H1 (cell line): ENCODE data around the gene ISCA2. TPM values are rescaled to one million over a fixed set of nuclear protein-coding genes. Genes with fewer than 3 reads are reported as not detected.

Experiments
- NRF1 ChIP-seq: IDR thresholded peaks from 2 replicates; pipeline ENCODE4 v1.6.1; 2011; ENCODE audit warnings: mild to moderate bottlenecking, low read depth, low read length, improper control_type of control experiment
- SUZ12 ChIP-seq: fragments of 200-600 bp; sonication (generic); IDR thresholded peaks from 2 replicates; pipeline ENCODE4 v1.6.1; 2012; ENCODE audit warnings: mild to moderate bottlenecking, inconsistent platforms, low read length, moderate library complexity, mixed read lengths
- TAF7 ChIP-seq: optimal IDR thresholded peaks from 2 replicates; pipeline ENCODE3; 2011; ENCODE audit warnings: low read depth, mild to moderate bottlenecking, inconsistent platforms, low read length, moderate library complexity, borderline replicate concordance
- polyA plus RNA-seq, 7 experiments: library from polyadenylated mRNA; depleted of rRNA in 3 of 7; stranded (reverse) in 5 of 7; unstranded in 2 of 7; fragments of >200 nt in 5 of 7; fragments of 200-250 nt in 2 of 7; gene quantifications; 1 replicate in 5 of 7; 2 replicates in 1 of 7; 4 replicates in 1 of 7; pipeline versions ENCODE4 v1.2.1 to v1.2.3, GENCODE V29; 2011 to 2013; ENCODE audit warnings: missing spikeins in 2 of 7, mixed read lengths in 2 of 7
- total RNA-seq: library from RNA; stranded (reverse); fragmentation: NEBNext Ultra II Directional; extraction: Animal tissue kit (Norgen Biotek cat#: 25700); gene quantifications from 2 replicates; pipeline ENCODE4 v1.2.1, GENCODE V29; 2021

The ISCA2 gene
- total and polyA plus RNA-seq, 2 of the 8 experiments (the other 6 are each of a cell fraction or from before 2014, with no cell fraction given) = 43.5 to 78.6 TPM

DNA sequence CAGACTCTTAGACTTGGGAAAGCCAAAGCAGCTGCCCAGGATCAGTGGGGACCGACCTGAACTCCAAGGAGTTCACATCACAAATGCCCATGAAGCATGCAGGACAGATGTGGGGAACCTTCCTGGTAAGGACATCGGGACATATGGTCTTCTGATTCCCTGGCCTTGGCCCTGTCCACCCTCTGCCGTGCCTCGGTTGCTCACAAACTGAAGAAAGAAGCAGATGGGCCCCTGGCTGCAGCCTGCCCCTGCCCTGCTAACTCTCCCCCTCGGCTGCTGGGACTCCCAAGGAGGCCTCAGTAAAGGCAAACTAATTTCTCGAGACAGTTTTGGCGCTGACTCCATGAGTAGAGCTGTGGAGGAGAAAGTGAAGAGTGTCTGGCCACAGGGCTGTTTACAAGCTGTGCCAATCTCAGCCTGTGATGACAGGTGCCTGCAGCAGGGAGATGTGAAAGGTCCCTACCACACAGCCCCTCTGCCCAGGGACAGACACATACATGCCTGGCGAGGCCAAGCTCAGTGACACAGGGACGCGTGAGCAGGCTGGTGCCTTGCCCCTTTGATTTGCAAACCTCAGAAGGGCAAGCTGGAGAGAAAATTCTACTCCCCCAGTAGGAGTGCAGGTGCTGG is 48.6 kb downstream of the ISCA2 start (continued):
- TF ChIP-seq TAF7 = no peak
- TF ChIP-seq NRF1 = no peak
- TF ChIP-seq SUZ12 = no peak
